ENCODE results near the gene CTAGE9.

Gene CTAGE9

GRCh38 chr6:131680868-131681267 is 29.9 kb downstream of the CTAGE9 start:
- WGBS (ENCODE audit: insufficient coverage): 100% methylated on average over 2 of the region's 2 CpGs
- POLR2A ChIA-PET: no interaction called here

GRCh38 chr6:131678442-131678841 is 32.4 kb downstream of the CTAGE9 start:
- peaks cover 0 to 1% (median 0%) of the 10 kb centered on the region in 5 experiments for H3K9me3 ChIP-seq (ENCODE audit: control extremely low read depth in 1 of 5, control insufficient read depth in 4 of 5, insufficient read depth in 2 of 5, low read depth in 1 of 5, low read length in 4 of 5)
- H3K4me1 ChIP-seq (ENCODE audit: control extremely low read depth in 1 of 4, control insufficient read depth in 4 of 4, insufficient read depth in 4 of 4, low read length in 3 of 4): no peaks in the 10 kb centered on the region
- no peak overlapping the region for H3K4me3 ChIP-seq (ENCODE audit: control insufficient read depth in 1 of 7, extremely low read depth in 1 of 7, insufficient read depth in 4 of 7, low read depth in 2 of 7, low read length in 6 of 7)
- WGBS (ENCODE audit: insufficient coverage): 94% methylated on average over 5 of the region's 5 CpGs
- H3K27me3 ChIP-seq (replicated peaks in 2 of 5; ENCODE audit: control insufficient read depth in 4 of 5, insufficient read depth in 5 of 5, low read length in 4 of 5): peaks cover 0 to 5% (median 0%) of the 10 kb centered on the region in 5 experiments
- ChIA-PET POLR2A (no interaction called here), CTCF (no interaction called here)
- DNase-seq: no peak
- no peaks in the 10 kb centered on the region for H3K36me3 ChIP-seq (ENCODE audit: control insufficient read depth in 4 of 4, insufficient read depth in 4 of 4, low read length in 3 of 4)
- H3K27ac ChIP-seq (ENCODE audit: insufficient read depth in 1 of 2, low read depth in 1 of 2, low read length in 2 of 2, poor library complexity in 1 of 2, severe bottlenecking in 2 of 2): no peak overlapping the region

More at GRCh38 chr6:131680868-131681267, 29.9 kb downstream of the CTAGE9 start:
- peaks cover 0 to 1% (median 0%) of the 10 kb centered on the region in 5 experiments for H3K9me3 ChIP-seq (ENCODE audit: control extremely low read depth in 1 of 5, control insufficient read depth in 4 of 5, insufficient read depth in 2 of 5, low read depth in 1 of 5, low read length in 4 of 5)
- CTCF ChIA-PET: no interaction called here
- DNase-seq: no peak
- no peak overlapping the region for H3K4me3 ChIP-seq (ENCODE audit: control insufficient read depth in 1 of 7, extremely low read depth in 1 of 7, insufficient read depth in 4 of 7, low read depth in 2 of 7, low read length in 6 of 7)
- no peak overlapping the region for H3K27ac ChIP-seq (ENCODE audit: insufficient read depth in 1 of 2, low read depth in 1 of 2, low read length in 2 of 2, poor library complexity in 1 of 2, severe bottlenecking in 2 of 2)
- H3K27me3 ChIP-seq (replicated peaks in 2 of 5; ENCODE audit: control insufficient read depth in 4 of 5, insufficient read depth in 5 of 5, low read length in 4 of 5): peaks cover 0 to 2% (median 0%) of the 10 kb centered on the region in 5 experiments
- peaks cover 0 to 2% (median 0%) of the 10 kb centered on the region in 4 experiments for H3K4me1 ChIP-seq (ENCODE audit: control extremely low read depth in 1 of 4, control insufficient read depth in 4 of 4, insufficient read depth in 4 of 4, low read length in 3 of 4)
- H3K36me3 ChIP-seq (ENCODE audit: control insufficient read depth in 4 of 4, insufficient read depth in 4 of 4, low read length in 3 of 4): no peaks in the 10 kb centered on the region

GRCh38 chr6:131673184-131673583 is 37.6 kb downstream of the CTAGE9 start:
- POLR2A ChIA-PET: no interaction called here

GRCh38 chr6:131669891-131670290 is 40.9 kb downstream of the CTAGE9 start:
- Histone ChIP-seq H3K4me1 (ENCODE audit: control extremely low read depth in 1 of 4, control insufficient read depth in 4 of 4, insufficient read depth in 4 of 4, low read length in 3 of 4) (no peaks in the 10 kb centered on the region), H3K36me3 (ENCODE audit: control insufficient read depth in 4 of 4, insufficient read depth in 4 of 4, low read length in 3 of 4) (no peaks in the 10 kb centered on the region), H3K27me3 (replicated peaks in 2 of 5; ENCODE audit: control insufficient read depth in 4 of 5, insufficient read depth in 5 of 5, low read length in 4 of 5) (no peaks in the 10 kb centered on the region), H3K4me3 (ENCODE audit: control insufficient read depth in 1 of 7, extremely low read depth in 1 of 7, insufficient read depth in 4 of 7, low read depth in 2 of 7, low read length in 6 of 7) (no peak overlapping the region), H3K9me3 (ENCODE audit: control extremely low read depth in 1 of 5, control insufficient read depth in 4 of 5, insufficient read depth in 2 of 5, low read depth in 1 of 5, low read length in 4 of 5) (no peaks in the 10 kb centered on the region), H3K27ac (ENCODE audit: insufficient read depth in 1 of 2, low read depth in 1 of 2, low read length in 2 of 2, poor library complexity in 1 of 2, severe bottlenecking in 2 of 2) (no peak overlapping the region)
- CTCF ChIA-PET: interaction anchor here (1.4 kb wide), 1 partner anchor 21 kb away, joined by 3 read pairs; no protein-coding TSS in a partner anchor
- WGBS (ENCODE audit: insufficient coverage): 83% methylated on average over 1 of the region's 1 CpG
- POLR2A ChIA-PET: no interaction called here
- DNase-seq: no peak

More at GRCh38 chr6:131673184-131673583, 37.6 kb downstream of the CTAGE9 start:
- H3K27ac ChIP-seq (ENCODE audit: insufficient read depth in 1 of 2, low read depth in 1 of 2, low read length in 2 of 2, poor library complexity in 1 of 2, severe bottlenecking in 2 of 2): no peak overlapping the region
- no peak for DNase-seq
- no CpG with 5 or more reads among the region's 2 CpGs for WGBS (ENCODE audit: insufficient coverage)
- no peaks in the 10 kb centered on the region for H3K4me1 ChIP-seq (ENCODE audit: control extremely low read depth in 1 of 4, control insufficient read depth in 4 of 4, insufficient read depth in 4 of 4, low read length in 3 of 4)
- peaks cover 0 to 1% (median 0%) of the 10 kb centered on the region in 5 experiments for H3K9me3 ChIP-seq (ENCODE audit: control extremely low read depth in 1 of 5, control insufficient read depth in 4 of 5, insufficient read depth in 2 of 5, low read depth in 1 of 5, low read length in 4 of 5)
- H3K36me3 ChIP-seq (ENCODE audit: control insufficient read depth in 4 of 4, insufficient read depth in 4 of 4, low read length in 3 of 4): no peaks in the 10 kb centered on the region
- no peak overlapping the region for H3K4me3 ChIP-seq (ENCODE audit: control insufficient read depth in 1 of 7, extremely low read depth in 1 of 7, insufficient read depth in 4 of 7, low read depth in 2 of 7, low read length in 6 of 7)
- CTCF ChIA-PET: interaction anchor here (1.5 kb wide), 1 partner anchor 22 kb away, joined by 3 read pairs; no protein-coding TSS in a partner anchor
- peaks cover 0 to 4% (median 0%) of the 10 kb centered on the region in 5 experiments for H3K27me3 ChIP-seq (replicated peaks in 2 of 5; ENCODE audit: control insufficient read depth in 4 of 5, insufficient read depth in 5 of 5, low read length in 4 of 5)

GRCh38 chr6:131663578-131664165 is 47.1 kb downstream of the CTAGE9 start:
- Histone ChIP-seq H3K27me3 (replicated peaks in 2 of 5; ENCODE audit: control insufficient read depth in 4 of 5, insufficient read depth in 5 of 5, low read length in 4 of 5) (no peaks in the 10 kb centered on the region), H3K9me3 (ENCODE audit: control extremely low read depth in 1 of 5, control insufficient read depth in 4 of 5, insufficient read depth in 2 of 5, low read depth in 1 of 5, low read length in 4 of 5) (no peaks in the 10 kb centered on the region), H3K27ac (ENCODE audit: insufficient read depth in 1 of 2, low read depth in 1 of 2, low read length in 2 of 2, poor library complexity in 1 of 2, severe bottlenecking in 2 of 2) (no peak overlapping the region), H3K36me3 (ENCODE audit: control insufficient read depth in 4 of 4, insufficient read depth in 4 of 4, low read length in 3 of 4) (no peaks in the 10 kb centered on the region), H3K4me3 (ENCODE audit: control insufficient read depth in 1 of 7, extremely low read depth in 1 of 7, insufficient read depth in 4 of 7, low read depth in 2 of 7, low read length in 6 of 7) (no peak overlapping the region), H3K4me1 (ENCODE audit: control extremely low read depth in 1 of 4, control insufficient read depth in 4 of 4, insufficient read depth in 4 of 4, low read length in 3 of 4) (no peaks in the 10 kb centered on the region)
- CTCF ChIA-PET: no interaction called here
- WGBS (ENCODE audit: insufficient coverage): 80% methylated on average over 1 of the region's 2 CpGs
- POLR2A ChIA-PET: no interaction called here
- no peak for DNase-seq

- Histone ChIP-seq H3K36me3 (ENCODE audit: control insufficient read depth in 4 of 4, insufficient read depth in 4 of 4, low read length in 3 of 4) (no peaks in the 10 kb centered on the region), H3K27ac (ENCODE audit: insufficient read depth in 1 of 2, low read depth in 1 of 2, low read length in 2 of 2, poor library complexity in 1 of 2, severe bottlenecking in 2 of 2) (no peak overlapping the region), H3K4me3 (ENCODE audit: control insufficient read depth in 1 of 7, extremely low read depth in 1 of 7, insufficient read depth in 4 of 7, low read depth in 2 of 7, low read length in 6 of 7) (no peak overlapping the region), H3K27me3 (replicated peaks in 2 of 5; ENCODE audit: control insufficient read depth in 4 of 5, insufficient read depth in 5 of 5, low read length in 4 of 5) (no peaks in the 10 kb centered on the region), H3K9me3 (ENCODE audit: control extremely low read depth in 1 of 5, control insufficient read depth in 4 of 5, insufficient read depth in 2 of 5, low read depth in 1 of 5, low read length in 4 of 5) (no peaks in the 10 kb centered on the region), H3K4me1 (ENCODE audit: control extremely low read depth in 1 of 4, control insufficient read depth in 4 of 4, insufficient read depth in 4 of 4, low read length in 3 of 4) (no peaks in the 10 kb centered on the region)
- ChIA-PET CTCF (no interaction called here), POLR2A (no interaction called here)
- DNase-seq: peak in 1 of 3 donors; percentile 8
- no CpG with 5 or more reads among the region's 1 CpG for WGBS (ENCODE audit: insufficient coverage)
Observed at GRCh38 chr6:131660195-131660594, 50.6 kb downstream of the CTAGE9 start.

All from common myeloid progenitor, CD34-positive (primary cell).